ENCODE data around the gene CCNYL1. TPM values are rescaled to one million over a fixed set of nuclear protein-coding genes. Genes with fewer than 3 reads are reported as not detected.

The CCNYL1 gene
- total RNA-seq, 2 experiments from 2014 or later, result 6.1 to 6.3 TPM

GRCh38 chr2:207784898-207785297, 73.5 kb downstream of the CCNYL1 start:
- ChIA-PET CTCF (no interaction called here), POLR2A (no interaction called here)
- ATAC-seq (no peak), DNase-seq (no peak)
- H3K4me3 Mint-ChIP-seq, result no peak overlapping the region
- peaks cover 7% of the 10 kb centered on the region for H3K27me3 Mint-ChIP-seq (ENCODE audit: low read depth)
- H3K27ac Mint-ChIP-seq, result no peak overlapping the region
- H3K9me3 Mint-ChIP-seq (ENCODE audit: insufficient read depth), result no peaks in the 10 kb centered on the region
- no peaks in the 10 kb centered on the region for H3K36me3 Mint-ChIP-seq (ENCODE audit: low read depth)
- no peaks in the 10 kb centered on the region for H3K4me1 Mint-ChIP-seq (ENCODE audit: low read depth)

- DNase-seq (no peak), ATAC-seq (no peak)
- Mint-ChIP-seq H3K4me3 (no peak overlapping the region), H3K27ac (no peak overlapping the region), H3K36me3 (ENCODE audit: low read depth) (no peaks in the 10 kb centered on the region), H3K27me3 (ENCODE audit: low read depth) (peaks cover 6% of the 10 kb centered on the region), H3K4me1 (ENCODE audit: low read depth) (no peaks in the 10 kb centered on the region), H3K9me3 (ENCODE audit: insufficient read depth) (no peaks in the 10 kb centered on the region)
- ChIA-PET CTCF (no interaction called here), POLR2A (no interaction called here)
These were observed 75.6 kb downstream of the CCNYL1 start for GRCh38 chr2:207787017-207787416.

- ATAC-seq, result no peak
- no peaks in the 10 kb centered on the region for H3K9me3 Mint-ChIP-seq (ENCODE audit: insufficient read depth)
These were observed 76.4 kb downstream of the CCNYL1 start for GRCh38 chr2:207787800-207788199.

GRCh38 chr2:207790898-207791297, 79.5 kb downstream of the CCNYL1 start:
- ChIA-PET CTCF (interaction anchor here (0.9 kb wide), 1 partner anchor 249 kb away, joined by 5 read pairs; no protein-coding TSS in a partner anchor), POLR2A (no interaction called here)
- Mint-ChIP-seq H3K4me1 (ENCODE audit: low read depth) (peaks cover 4% of the 10 kb centered on the region), H3K36me3 (ENCODE audit: low read depth) (no peaks in the 10 kb centered on the region), H3K27ac (no peak overlapping the region), H3K27me3 (ENCODE audit: low read depth) (peaks cover 6% of the 10 kb centered on the region), H3K4me3 (no peak overlapping the region), H3K9me3 (ENCODE audit: insufficient read depth) (no peaks in the 10 kb centered on the region)
- no peak for DNase-seq
- ATAC-seq, result no peak

More at GRCh38 chr2:207787800-207788199, 76.4 kb downstream of the CCNYL1 start:
- Mint-ChIP-seq H3K36me3 (ENCODE audit: low read depth) (no peaks in the 10 kb centered on the region), H3K27me3 (ENCODE audit: low read depth) (peaks cover 6% of the 10 kb centered on the region), H3K27ac (no peak overlapping the region), H3K4me3 (no peak overlapping the region), H3K4me1 (ENCODE audit: low read depth) (peaks cover 4% of the 10 kb centered on the region)
- CTCF ChIA-PET, result no interaction called here
- no peak for DNase-seq
- POLR2A ChIA-PET, result no interaction called here

GRCh38 chr2:207791579-207792243, 80.3 kb downstream of the CCNYL1 start:
- no peak overlapping the region for H3K27ac Mint-ChIP-seq
- no peaks in the 10 kb centered on the region for H3K9me3 Mint-ChIP-seq (ENCODE audit: insufficient read depth)
- peaks cover 4% of the 10 kb centered on the region for H3K4me1 Mint-ChIP-seq (ENCODE audit: low read depth)
- no peaks in the 10 kb centered on the region for H3K36me3 Mint-ChIP-seq (ENCODE audit: low read depth)
- H3K27me3 Mint-ChIP-seq (ENCODE audit: low read depth), result peaks cover 6% of the 10 kb centered on the region
- ChIA-PET CTCF (interaction anchor here (0.8 to 1.8 kb wide), 4 partner anchors 165 to 249 kb away, joined by 3 to 5 read pairs (median 4); no protein-coding TSS in a partner anchor), POLR2A (no interaction called here)
- ATAC-seq, result no peak
- H3K4me3 Mint-ChIP-seq, result no peak overlapping the region
- DNase-seq, result no peak

- no peaks in the 10 kb centered on the region for H3K9me3 Mint-ChIP-seq (ENCODE audit: insufficient read depth)
- ChIA-PET POLR2A (no interaction called here), CTCF (interaction anchor here (0.8 to 1.8 kb wide), 3 partner anchors 166 to 248 kb away, joined by 3 to 5 read pairs (median 4); no protein-coding TSS in a partner anchor)
- ATAC-seq, result no peak
- peaks cover 4% of the 10 kb centered on the region for H3K4me1 Mint-ChIP-seq (ENCODE audit: low read depth)
- DNase-seq, result no peak
- no peaks in the 10 kb centered on the region for H3K36me3 Mint-ChIP-seq (ENCODE audit: low read depth)
- H3K27ac Mint-ChIP-seq, result no peak overlapping the region
- H3K4me3 Mint-ChIP-seq, result no peak overlapping the region
- peaks cover 6% of the 10 kb centered on the region for H3K27me3 Mint-ChIP-seq (ENCODE audit: low read depth)
These were observed 80.9 kb downstream of the CCNYL1 start for GRCh38 chr2:207792244-207792785.

- ChIA-PET CTCF (no interaction called here), POLR2A (no interaction called here)
- Mint-ChIP-seq H3K27ac (no peak overlapping the region), H3K36me3 (ENCODE audit: low read depth) (no peaks in the 10 kb centered on the region), H3K27me3 (ENCODE audit: low read depth) (no peaks in the 10 kb centered on the region), H3K4me1 (ENCODE audit: low read depth) (peaks cover 4% of the 10 kb centered on the region), H3K9me3 (ENCODE audit: insufficient read depth) (no peaks in the 10 kb centered on the region), H3K4me3 (no peak overlapping the region)
- DNase-seq (no peak), ATAC-seq (no peak)
These were observed 85.3 kb downstream of the CCNYL1 start for GRCh38 chr2:207796585-207797350.

- no peak overlapping the region for H3K27ac Mint-ChIP-seq
- ATAC-seq (no peak), DNase-seq (no peak)
- H3K4me3 Mint-ChIP-seq, result no peak overlapping the region
- no peaks in the 10 kb centered on the region for H3K27me3 Mint-ChIP-seq (ENCODE audit: low read depth)
- peaks cover 7% of the 10 kb centered on the region for H3K4me1 Mint-ChIP-seq (ENCODE audit: low read depth)
- no peaks in the 10 kb centered on the region for H3K9me3 Mint-ChIP-seq (ENCODE audit: insufficient read depth)
- no peaks in the 10 kb centered on the region for H3K36me3 Mint-ChIP-seq (ENCODE audit: low read depth)
- POLR2A ChIA-PET, result no interaction called here
- CTCF ChIA-PET, result no interaction called here
These were observed 89.8 kb downstream of the CCNYL1 start for GRCh38 chr2:207801259-207801658.

- no peaks in the 10 kb centered on the region for H3K9me3 Mint-ChIP-seq (ENCODE audit: insufficient read depth)
- H3K4me3 Mint-ChIP-seq, result no peak overlapping the region
- CTCF ChIA-PET, result no interaction called here
- no peaks in the 10 kb centered on the region for H3K36me3 Mint-ChIP-seq (ENCODE audit: low read depth)
- POLR2A ChIA-PET, result no interaction called here
- no peak for DNase-seq
- H3K27me3 Mint-ChIP-seq (ENCODE audit: low read depth), result peaks cover 2% of the 10 kb centered on the region
- peaks cover 10% of the 10 kb centered on the region for H3K4me1 Mint-ChIP-seq (ENCODE audit: low read depth)
- no peak overlapping the region for H3K27ac Mint-ChIP-seq
- ATAC-seq, result no peak
These were observed 91.2 kb downstream of the CCNYL1 start for GRCh38 chr2:207802650-207803049.

Other genes with a start within 250 kb of the CCNYL1 start
- 100 to 1,000 TPM in 1 of 2 experiments, 10 to 100 TPM in 1; 87.6 to 103 TPM for gene CREB1, start 181.7 kb upstream of the CCNYL1 start, total RNA-seq
- gene METTL21A, start 86.2 kb upstream of the CCNYL1 start, total RNA-seq, result 10 to 100 TPM; 22.9 TPM
- gene FZD5, start 58.3 kb downstream of the CCNYL1 start, total RNA-seq, result under 1 TPM; 0.34 to 0.50 TPM

All from activated CD8-positive, alpha-beta T cell treated with anti-CD3 and anti-CD28 coated beads, Interleukin-2, amount 10 ng/mL, durations not matched to agents 7 days and 5 days (primary cell).